H9 (cell line): ENCODE data around the gene PLXNA2. TPM values are rescaled to one million over a fixed set of nuclear protein-coding genes. Genes with fewer than 3 reads are reported as not detected.

Experiments used
- DNase-seq: peaks from one replicate; pipeline ENCODE4 v3.0.0-alpha.2; 2017
- H2AFZ ChIP-seq: one replicate; pipeline ENCODE4 v1.6.1; 2013; ENCODE audit warnings: mild to moderate bottlenecking, low read length, control low read depth, moderate library complexity
- H2AK5ac ChIP-seq: 2 replicates; pipeline ENCODE4 v1.6.1; 2013; ENCODE audit warnings: low read length, control low read depth, mixed read lengths; ENCODE audit not compliant: insufficient read length
- H2BK120ac ChIP-seq: one replicate; pipeline ENCODE4 v1.6.1; 2013; ENCODE audit warnings: low read depth, mild to moderate bottlenecking, low read length, control low read depth, inconsistent platforms; ENCODE audit not compliant: poor library complexity, severe bottlenecking
- H2BK12ac ChIP-seq: 2 replicates; pipeline ENCODE4 v1.6.1; 2013; ENCODE audit warnings: low read length, control low read depth, mixed read lengths, low read depth; ENCODE audit not compliant: insufficient read length
- H2BK15ac ChIP-seq: 2 replicates; pipeline ENCODE4 v1.6.1; 2013; ENCODE audit warnings: low read depth, low read length, control low read depth
- H2BK20ac ChIP-seq: one replicate; pipeline ENCODE4 v1.6.1; 2013; ENCODE audit warnings: low read depth, mild to moderate bottlenecking, low read length, control low read depth, inconsistent platforms; ENCODE audit not compliant: poor library complexity, severe bottlenecking
- H2BK5ac ChIP-seq: 2 replicates; pipeline ENCODE4 v1.6.1; 2013; ENCODE audit warnings: low read length, control low read depth, mixed read lengths; ENCODE audit not compliant: insufficient read length
- H3K14ac ChIP-seq: 2 replicates; pipeline ENCODE4 v1.6.1; 2013; ENCODE audit warnings: low read length, control low read depth; ENCODE audit not compliant: insufficient read depth
- H3K18ac ChIP-seq: 2 replicates; pipeline ENCODE4 v1.6.1; 2013; ENCODE audit warnings: low read depth, mild to moderate bottlenecking, mixed read lengths, low read length, control low read depth; ENCODE audit not compliant: insufficient read length
- H3K23ac ChIP-seq: 2 replicates; pipeline ENCODE4 v1.6.1; 2013; ENCODE audit warnings: low read length, control low read depth, mixed read lengths, low read depth; ENCODE audit not compliant: insufficient read length
- H3K23me2 ChIP-seq: 2 replicates; pipeline ENCODE4 v1.6.1; 2013; ENCODE audit warnings: low read depth, mild to moderate bottlenecking, mixed read lengths, low read length, control low read depth; ENCODE audit not compliant: insufficient read length, poor library complexity, severe bottlenecking
- H3K27ac ChIP-seq: 2 replicates; pipeline ENCODE4 v1.5.1; 2013; ENCODE audit warnings: low read length, control low read depth, mixed read lengths, low read depth; ENCODE audit not compliant: insufficient read length
- H3K27me3 ChIP-seq: 2 replicates; pipeline ENCODE4 v1.6.1; 2013; ENCODE audit warnings: low read length, control low read depth, inconsistent platforms; ENCODE audit not compliant: insufficient read depth
- H3K4ac ChIP-seq: 2 replicates; pipeline ENCODE4 v1.6.1; 2013; ENCODE audit warnings: low read depth, mild to moderate bottlenecking, control low read depth, inconsistent platforms, low read length, moderate library complexity
- H3K4me1 ChIP-seq: 2 replicates; pipeline ENCODE4 v1.6.1; 2013; ENCODE audit warnings: low read length, control low read depth, inconsistent platforms; ENCODE audit not compliant: insufficient read depth
- H3K4me2 ChIP-seq: 2 replicates; pipeline ENCODE4 v1.6.1; 2013; ENCODE audit warnings: low read length, control low read depth, mixed read lengths; ENCODE audit not compliant: insufficient read length, insufficient read depth
- H3K56ac ChIP-seq: 2 replicates; pipeline ENCODE4 v1.6.1; 2013; ENCODE audit warnings: low read depth, mild to moderate bottlenecking, mixed read lengths, low read length, control low read depth; ENCODE audit not compliant: insufficient read length
- H3K79me1 ChIP-seq: 2 replicates; pipeline ENCODE4 v1.6.1; 2013; ENCODE audit warnings: low read depth, mild to moderate bottlenecking, moderate library complexity, low read length, control low read depth, inconsistent platforms; ENCODE audit not compliant: insufficient read depth, poor library complexity, severe bottlenecking
- H3K79me2 ChIP-seq: 2 replicates; pipeline ENCODE4 v1.6.1; 2013; ENCODE audit warnings: low read length, control low read depth, inconsistent platforms; ENCODE audit not compliant: insufficient read depth
- H3K9ac ChIP-seq: 2 replicates; pipeline ENCODE4 v1.6.1; 2013; ENCODE audit warnings: low read length, control low read depth, mixed read lengths; ENCODE audit not compliant: insufficient read length; ENCODE audit errors: extremely low read depth
- H3K9me3 ChIP-seq: one replicate; pipeline ENCODE4 v1.6.1; 2013; ENCODE audit warnings: low read depth, low read length, inconsistent platforms; ENCODE audit not compliant: control insufficient read depth
- H3T11ph ChIP-seq: one replicate; pipeline ENCODE4 v1.6.1; 2013; ENCODE audit warnings: mild to moderate bottlenecking, low read length, control low read depth, inconsistent platforms
- H4K20me1 ChIP-seq: one replicate; pipeline ENCODE4 v1.6.1; 2013; ENCODE audit not compliant: control insufficient read depth, insufficient read length, insufficient read depth
- H4K5ac ChIP-seq: 2 replicates; pipeline ENCODE4 v1.6.1; 2013; ENCODE audit warnings: low read depth, mild to moderate bottlenecking, mixed read lengths, low read length, control low read depth; ENCODE audit not compliant: insufficient read length
- H4K8ac ChIP-seq: replicated peaks from 2 replicates; pipeline ENCODE4 v1.6.1; 2013; ENCODE audit warnings: low read length, control low read depth, mixed read lengths, low read depth; ENCODE audit not compliant: insufficient read length
- H4K91ac ChIP-seq: 2 replicates; pipeline ENCODE4 v1.6.1; 2013; ENCODE audit warnings: low read depth, mild to moderate bottlenecking, moderate library complexity, mixed read lengths, low read length, control low read depth; ENCODE audit not compliant: insufficient read length
- H3K27ac Mint-ChIP-seq, 3 experiments: 2 replicates in 2 of 3; 3 replicates in 1 of 3; pipeline ENCODE4 v1.8.0; 2020 to 2021; ENCODE audit warnings: mixed read lengths in 3 of 3, mild to moderate bottlenecking in 1 of 3, moderate library complexity in 1 of 3
- H3K27me3 Mint-ChIP-seq: 2 replicates; pipeline ENCODE4 v1.8.0; 2021; ENCODE audit warnings: low read depth, mild to moderate bottlenecking, moderate library complexity, mixed read lengths
- H3K36me3 Mint-ChIP-seq, 3 experiments: 2 replicates in 2 of 3; 3 replicates in 1 of 3; pipeline ENCODE4 v1.8.0; 2020 to 2021; ENCODE audit warnings: low read depth in 3 of 3, mixed read lengths in 3 of 3; ENCODE audit not compliant: insufficient read depth in 1 of 3
- H3K4me1 Mint-ChIP-seq, 2 experiments: 2 replicates each; pipeline ENCODE4 v1.8.0; 2020; ENCODE audit warnings: mixed read lengths in 2 of 2
- H3K4me3 Mint-ChIP-seq, 2 experiments: 2 replicates in 1 of 2; 3 replicates in 1 of 2; pipeline ENCODE4 v1.8.0; 2020 to 2021; ENCODE audit warnings: mild to moderate bottlenecking in 2 of 2, mixed read lengths in 2 of 2, moderate library complexity in 1 of 2
- H3K9me3 Mint-ChIP-seq, 2 experiments: 2 replicates in 1 of 2; 3 replicates in 1 of 2; pipeline ENCODE4 v1.8.0; 2020; ENCODE audit warnings: mild to moderate bottlenecking in 2 of 2, mixed read lengths in 2 of 2, moderate library complexity in 1 of 2
- WGBS: extraction: QIAGEN DNeasy Blood & Tissue Kit; methylation state at CpG from one replicate; pipeline ENCODE4 v1.1.7; 2013; ENCODE audit warnings: missing lambda C conversion rate, low lambda C conversion rate, mixed read lengths; ENCODE audit not compliant: insufficient read length; ENCODE audit errors: extremely low coverage; 5-methylcytosine and 5-hydroxymethylcytosine counted together
- total RNA-seq: library from RNA; stranded (reverse); gene quantifications from 2 replicates; pipeline ENCODE4 v1.2.1, GENCODE V29; 2021
- TF ChIP-seq, protein P1 (sequence below): fragments of 200-600 bp; sonication (generic); conservative IDR thresholded peaks from 3 replicates; pipeline ENCODE4 v1.8.0; 2021; ENCODE audit warnings: antibody characterized with exemption, mild to moderate bottlenecking

Gene PLXNA2
- total RNA-seq, 1 experiment from 2014 or later, result 0.57 TPM

DNA sequence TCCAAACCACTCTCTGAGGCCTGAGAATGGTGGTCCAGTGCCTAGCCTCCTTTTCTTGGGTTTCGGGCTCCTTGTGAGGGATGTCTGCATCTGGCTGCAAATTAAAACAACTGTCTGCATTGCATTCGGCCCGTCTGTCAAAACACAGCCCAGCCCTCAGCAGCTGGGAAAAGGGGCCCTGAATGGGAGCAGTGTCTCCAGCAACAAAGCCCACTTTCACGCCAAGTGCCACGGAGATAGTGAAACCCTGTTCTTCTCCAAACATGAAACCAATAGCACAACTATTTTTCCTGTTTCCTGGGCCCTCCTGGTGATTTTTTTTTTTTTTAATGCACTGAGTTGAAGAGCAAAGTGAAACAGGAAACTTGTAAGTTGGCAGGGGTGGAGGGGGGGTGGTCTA is 138.4 kb downstream of the PLXNA2 start:
- H4K91ac ChIP-seq, result no peak overlapping the region

More for the DNA sequence above, 138.4 kb downstream of the PLXNA2 start:
- Histone ChIP-seq H4K5ac (no peak overlapping the region), H2AFZ (no peak overlapping the region), H2BK5ac (no peak overlapping the region), H3K56ac (no peak overlapping the region), H3K23ac (no peak overlapping the region), H2BK120ac (no peak overlapping the region), H3K4ac (no peak overlapping the region), H3K27ac (no peak overlapping the region), H2BK20ac (no peak overlapping the region), H3K18ac (no peak overlapping the region), H3K9me3 (no peaks in the 10 kb centered on the region), H3K27me3 (no peaks in the 10 kb centered on the region), H3K4me1 (no peaks in the 10 kb centered on the region; the same call in 1 of the 2 replicates), H3K79me2 (no peaks in the 10 kb centered on the region), H2BK12ac (no peak overlapping the region), H3K79me1 (no peaks in the 10 kb centered on the region), H4K8ac (no peak overlapping the region), H3T11ph (no peak overlapping the region), H3K9ac (no peak overlapping the region), H3K4me2 (no peak overlapping the region), H4K20me1 (no peaks in the 10 kb centered on the region), H2BK15ac (no peak overlapping the region), H3K23me2 (no peaks in the 10 kb centered on the region), H3K14ac (no peak overlapping the region), H2AK5ac (no peak overlapping the region)
- Mint-ChIP-seq H3K27me3 (peaks cover 2% of the 10 kb centered on the region; the same call in 1 of the 2 replicates), H3K36me3 (no peaks in the 10 kb centered on the region), H3K9me3 (no peaks in the 10 kb centered on the region), H3K27ac (no peak overlapping the region), H3K4me1 (peaks cover 32 to 41% of the 10 kb centered on the region in 2 experiments), H3K4me3 (no peak overlapping the region)
- WGBS, result no CpG with 5 or more reads among the region's 5 CpGs
- DNase-seq, result no peak
- TF ChIP-seq, protein P1, sequence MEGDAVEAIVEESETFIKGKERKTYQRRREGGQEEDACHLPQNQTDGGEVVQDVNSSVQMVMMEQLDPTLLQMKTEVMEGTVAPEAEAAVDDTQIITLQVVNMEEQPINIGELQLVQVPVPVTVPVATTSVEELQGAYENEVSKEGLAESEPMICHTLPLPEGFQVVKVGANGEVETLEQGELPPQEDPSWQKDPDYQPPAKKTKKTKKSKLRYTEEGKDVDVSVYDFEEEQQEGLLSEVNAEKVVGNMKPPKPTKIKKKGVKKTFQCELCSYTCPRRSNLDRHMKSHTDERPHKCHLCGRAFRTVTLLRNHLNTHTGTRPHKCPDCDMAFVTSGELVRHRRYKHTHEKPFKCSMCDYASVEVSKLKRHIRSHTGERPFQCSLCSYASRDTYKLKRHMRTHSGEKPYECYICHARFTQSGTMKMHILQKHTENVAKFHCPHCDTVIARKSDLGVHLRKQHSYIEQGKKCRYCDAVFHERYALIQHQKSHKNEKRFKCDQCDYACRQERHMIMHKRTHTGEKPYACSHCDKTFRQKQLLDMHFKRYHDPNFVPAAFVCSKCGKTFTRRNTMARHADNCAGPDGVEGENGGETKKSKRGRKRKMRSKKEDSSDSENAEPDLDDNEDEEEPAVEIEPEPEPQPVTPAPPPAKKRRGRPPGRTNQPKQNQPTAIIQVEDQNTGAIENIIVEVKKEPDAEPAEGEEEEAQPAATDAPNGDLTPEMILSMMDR, result no peak
